ENCODE data around the gene MCM9. TPM values are rescaled to one million over a fixed set of nuclear protein-coding genes. Genes with fewer than 3 reads are reported as not detected.
A peak's percentile ranks its signal among the peaks of the same experiment; 100 is the strongest.

Gene MCM9
- total RNA-seq, 4 donors from 2014 or later = 11.2 to 18.0 (median 17.4) TPM

DNA sequence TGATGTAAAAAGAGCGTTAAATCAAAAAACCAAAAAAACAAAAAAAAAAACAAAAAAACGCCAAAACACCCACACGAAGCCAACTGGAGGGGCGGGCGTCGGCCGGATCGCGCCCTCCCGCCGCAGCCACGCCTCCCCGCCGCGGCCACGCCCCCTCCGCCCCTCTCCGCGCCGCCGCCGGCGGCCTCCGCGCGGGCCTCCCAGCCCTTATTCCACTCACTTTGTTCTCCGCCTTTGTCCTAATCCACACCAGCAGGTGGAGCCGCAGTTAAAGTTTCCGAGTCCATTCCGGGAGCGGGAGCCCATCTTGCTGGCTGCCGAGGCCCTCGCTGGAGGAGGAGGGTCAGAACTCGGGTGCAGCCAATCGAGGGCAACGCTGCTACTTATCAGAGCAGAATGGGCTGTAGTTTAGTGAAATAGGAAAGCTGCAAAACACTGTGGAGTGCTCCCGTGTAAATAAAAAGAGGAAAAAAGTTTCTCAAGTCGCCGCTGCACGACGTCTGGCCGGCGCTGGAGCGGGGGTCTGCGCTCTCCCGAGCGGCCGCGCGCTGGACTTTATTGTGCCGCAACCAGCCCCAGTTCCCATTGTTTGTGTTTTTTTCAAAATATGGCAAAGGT lies 41.0 kb downstream of the MCM9 start, which contains the start of gene ASF1A:
Gene ASF1A (plus strand): TSS at position 346 of the 618 bp plus-strand sequence. CDS start 262 bp downstream, at position 608.
- no peaks in the 10 kb centered on the region for H3K9me3 ChIP-seq
- peaks cover 0 to 43% (median 24%) of the 10 kb centered on the region in 4 donors for H3K4me1 ChIP-seq
- peak within 1 kb of the TSS; percentile 67 to 96 (median 82) for H3K4me3 ChIP-seq
- no peaks in the 10 kb centered on the region for H3K27me3 ChIP-seq
- TF ChIP-seq EP300 (IDR thresholded peaks at IDR 0.05) = peak in 1 of 2 donors; percentile 91
- TF ChIP-seq, protein P1, sequence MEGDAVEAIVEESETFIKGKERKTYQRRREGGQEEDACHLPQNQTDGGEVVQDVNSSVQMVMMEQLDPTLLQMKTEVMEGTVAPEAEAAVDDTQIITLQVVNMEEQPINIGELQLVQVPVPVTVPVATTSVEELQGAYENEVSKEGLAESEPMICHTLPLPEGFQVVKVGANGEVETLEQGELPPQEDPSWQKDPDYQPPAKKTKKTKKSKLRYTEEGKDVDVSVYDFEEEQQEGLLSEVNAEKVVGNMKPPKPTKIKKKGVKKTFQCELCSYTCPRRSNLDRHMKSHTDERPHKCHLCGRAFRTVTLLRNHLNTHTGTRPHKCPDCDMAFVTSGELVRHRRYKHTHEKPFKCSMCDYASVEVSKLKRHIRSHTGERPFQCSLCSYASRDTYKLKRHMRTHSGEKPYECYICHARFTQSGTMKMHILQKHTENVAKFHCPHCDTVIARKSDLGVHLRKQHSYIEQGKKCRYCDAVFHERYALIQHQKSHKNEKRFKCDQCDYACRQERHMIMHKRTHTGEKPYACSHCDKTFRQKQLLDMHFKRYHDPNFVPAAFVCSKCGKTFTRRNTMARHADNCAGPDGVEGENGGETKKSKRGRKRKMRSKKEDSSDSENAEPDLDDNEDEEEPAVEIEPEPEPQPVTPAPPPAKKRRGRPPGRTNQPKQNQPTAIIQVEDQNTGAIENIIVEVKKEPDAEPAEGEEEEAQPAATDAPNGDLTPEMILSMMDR (IDR thresholded peaks at IDR 0.05) = peak; percentile 43 to 80 (median 61)
- TF ChIP-seq POLR2A (IDR thresholded peaks at IDR 0.05) = peak; percentile 58 to 81
- WGBS, 2 donors = 0 to 1% methylated on average over 51 of the region's 51 CpGs
- no peaks in the 10 kb centered on the region for H3K36me3 ChIP-seq
- H3K27ac ChIP-seq = peak within 1 kb of the TSS; percentile 84 to 94 (median 94)
- peak; percentile 94 to 97 for DNase-seq (ENCODE audit: low spot score in 2 of 2)

DNA sequence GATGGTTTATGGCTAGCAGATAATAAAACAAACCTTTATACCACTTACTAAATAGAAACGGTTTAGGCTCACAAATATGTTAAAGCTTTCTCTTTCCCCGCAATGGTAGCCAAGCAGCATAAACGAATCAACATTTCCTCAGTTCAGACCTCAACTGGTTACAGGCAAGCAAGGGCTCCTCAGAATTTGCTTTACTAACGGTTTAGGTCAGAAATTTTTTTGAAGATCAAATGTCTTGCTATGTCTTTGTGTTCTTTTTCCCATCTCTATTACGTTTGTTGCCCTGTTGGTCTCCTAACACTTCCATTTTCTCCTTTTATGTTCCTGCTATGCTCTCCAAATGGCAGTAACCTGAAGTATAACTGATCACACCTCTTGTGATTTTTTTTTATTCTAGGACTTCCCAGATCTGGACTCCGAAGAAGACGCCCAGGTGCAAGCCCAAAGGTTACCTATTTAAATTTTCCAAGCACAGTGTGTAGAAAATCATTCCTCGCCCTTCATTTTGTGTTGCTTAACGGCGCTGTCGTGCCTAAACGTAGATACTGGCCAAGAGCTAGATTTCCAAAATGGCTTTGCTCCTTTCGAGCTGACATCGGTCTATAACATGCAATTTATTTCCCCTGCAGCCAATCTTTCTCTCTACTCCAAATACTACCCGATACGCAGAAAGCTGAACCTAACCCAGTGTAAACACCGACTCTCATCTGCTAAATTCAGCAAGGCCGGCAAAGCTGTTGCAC lies 41.7 kb downstream of the MCM9 start:
- no peaks in the 10 kb centered on the region for H3K36me3 ChIP-seq
- H3K27ac ChIP-seq = peak overlapping the region; percentile 77 to 94 (median 88)
- 1% methylated on average over 18 of the region's 18 CpGs for WGBS, 2 donors
- peak in 1 of 2 donors; percentile 21 for DNase-seq (ENCODE audit: low spot score in 2 of 2)
- H3K9me3 ChIP-seq = no peaks in the 10 kb centered on the region
- no peak for TF ChIP-seq EP300 (IDR thresholded peaks at IDR 0.05)
- TF ChIP-seq, protein P1 (IDR thresholded peaks at IDR 0.05) = no peak
- no peak for TF ChIP-seq POLR2A (IDR thresholded peaks at IDR 0.05)
- H3K4me3 ChIP-seq = peak overlapping the region; percentile 51 to 96 (median 82)
- no peaks in the 10 kb centered on the region for H3K27me3 ChIP-seq
- peaks cover 0 to 41% (median 24%) of the 10 kb centered on the region in 4 donors for H3K4me1 ChIP-seq

DNA sequence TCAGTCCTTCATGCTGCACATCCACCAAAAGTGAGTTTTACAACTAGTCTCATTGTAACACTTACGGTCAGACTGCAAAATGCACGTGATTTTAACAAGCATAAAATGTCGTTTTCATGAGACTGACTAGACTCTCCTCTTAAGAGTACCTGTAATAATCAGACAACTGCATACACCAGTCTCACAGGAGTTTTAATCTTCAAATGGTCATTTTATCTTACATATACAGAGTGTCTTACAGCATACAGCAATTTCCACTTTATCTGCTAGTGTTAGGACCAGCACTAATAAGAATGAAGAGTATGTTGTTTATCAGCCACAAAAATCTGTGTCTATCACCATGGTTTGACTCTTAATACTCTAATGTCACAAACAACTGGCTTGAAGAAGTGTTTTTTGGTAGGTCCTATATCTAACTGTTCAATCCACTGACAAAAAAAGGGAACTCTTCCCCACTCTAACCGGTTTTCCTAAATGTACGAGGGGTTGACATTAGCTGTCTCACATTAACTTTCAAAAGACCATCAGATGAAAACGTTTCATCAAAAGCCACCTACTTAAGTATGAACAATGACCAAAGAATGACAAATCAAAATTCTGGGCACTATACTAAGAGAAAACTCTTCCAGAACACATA lies 42.5 kb downstream of the MCM9 start:
- Histone ChIP-seq H3K4me3 (peak overlapping the region; percentile 51 to 96 (median 82)), H3K27me3 (no peaks in the 10 kb centered on the region), H3K36me3 (no peaks in the 10 kb centered on the region), H3K9me3 (no peaks in the 10 kb centered on the region), H3K4me1 (peaks cover 0 to 41% (median 24%) of the 10 kb centered on the region in 4 donors), H3K27ac (peak overlapping the region; percentile 77 to 94 (median 88))
- no peak for DNase-seq (ENCODE audit: low spot score in 2 of 2)
- WGBS, 2 donors = 17 to 27% methylated on average over 6 of the region's 6 CpGs
- no peak for TF ChIP-seq POLR2A (IDR thresholded peaks at IDR 0.05)

DNA sequence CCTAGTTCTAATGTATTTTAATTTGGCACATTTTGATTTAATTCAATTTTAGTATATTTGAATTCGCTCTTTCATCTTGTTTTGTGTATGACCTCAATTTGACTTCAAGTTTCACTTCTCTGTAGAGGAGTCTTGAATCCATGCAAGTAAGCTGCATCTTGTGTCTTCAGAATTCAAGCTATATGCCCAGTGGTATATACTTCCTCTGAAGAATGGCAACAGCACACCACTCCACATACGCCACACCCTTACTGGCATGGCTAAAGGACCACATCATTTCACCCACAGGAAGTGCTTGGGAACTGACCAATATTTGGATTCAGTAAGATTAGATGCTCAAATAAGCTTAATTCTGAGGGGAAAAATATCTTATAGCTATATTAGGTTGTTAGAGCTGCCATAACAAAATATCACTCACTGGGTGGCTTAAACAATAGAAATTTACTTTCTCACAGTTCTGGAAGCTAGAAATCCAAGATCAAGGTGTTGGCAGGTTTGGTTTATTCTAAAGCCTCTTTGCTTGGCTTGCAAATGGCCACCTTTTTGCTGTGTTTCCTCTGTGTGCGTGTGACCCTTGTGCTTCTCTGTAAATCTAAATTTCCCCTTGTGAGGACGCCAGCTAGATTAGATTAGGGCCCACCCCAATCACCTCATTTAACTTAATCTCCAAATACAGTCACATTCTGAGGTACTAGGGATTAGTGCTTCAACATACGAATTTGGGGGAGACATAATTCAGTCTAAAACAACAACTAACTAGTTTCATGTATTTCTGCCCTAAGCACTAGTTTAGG lies 43.8 kb downstream of the MCM9 start:
- Histone ChIP-seq H3K36me3 (no peaks in the 10 kb centered on the region), H3K27ac (peak overlapping the region in 3 of 4 donors; percentile 51 to 94 (median 91)), H3K9me3 (no peaks in the 10 kb centered on the region), H3K4me3 (no peak overlapping the region), H3K4me1 (peaks cover 0 to 30% (median 20%) of the 10 kb centered on the region in 4 donors), H3K27me3 (no peaks in the 10 kb centered on the region)
- no peak for DNase-seq (ENCODE audit: low spot score in 2 of 2)
- WGBS, 2 donors = 89 to 90% methylated on average over 5 of the region's 5 CpGs
- TF ChIP-seq EP300 (IDR thresholded peaks at IDR 0.05) = no peak
- TF ChIP-seq, protein P1 (IDR thresholded peaks at IDR 0.05) = no peak
- TF ChIP-seq POLR2A (IDR thresholded peaks at IDR 0.05) = no peak

DNA sequence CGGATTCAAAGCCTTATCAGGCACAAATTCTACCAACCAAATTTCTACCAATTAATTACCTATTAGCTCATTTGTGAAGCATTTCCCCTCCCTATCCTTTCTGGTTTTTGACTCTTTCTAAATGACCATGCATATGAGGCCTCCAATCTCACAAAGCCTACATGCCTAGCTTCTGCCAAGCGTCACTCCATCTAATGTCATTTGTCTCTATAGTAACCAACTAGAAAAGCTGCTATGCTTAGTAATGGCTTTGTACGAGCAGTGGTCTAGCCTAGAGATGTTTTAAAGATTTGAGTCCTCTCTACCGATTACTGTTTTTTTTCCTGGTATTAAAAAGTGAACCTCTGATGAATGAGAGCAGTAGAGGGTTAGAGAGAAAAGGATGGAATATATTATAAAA lies 45.8 kb downstream of the MCM9 start:
- no peak for DNase-seq (ENCODE audit: low spot score in 2 of 2)
- TF ChIP-seq, protein P1 (IDR thresholded peaks at IDR 0.05) = no peak
- TF ChIP-seq EP300 (IDR thresholded peaks at IDR 0.05) (no peak), POLR2A (IDR thresholded peaks at IDR 0.05) (no peak)
- Histone ChIP-seq H3K4me1 (peaks cover 0 to 22% (median 12%) of the 10 kb centered on the region in 4 donors), H3K4me3 (no peak overlapping the region), H3K9me3 (no peaks in the 10 kb centered on the region), H3K36me3 (no peaks in the 10 kb centered on the region), H3K27me3 (no peaks in the 10 kb centered on the region), H3K27ac (no peak overlapping the region)
- WGBS, 2 donors = 87 to 91% methylated on average over 4 of the region's 4 CpGs
